GM19239 (cell line): ENCODE results near the gene SCGB3A1.

ENCODE experiments used
- DNase-seq: peaks from one replicate; pipeline ENCODE4 v3.0.0; 2011; ENCODE audit warnings: low spot score; ENCODE audit not compliant: insufficient read length
- FAIRE-seq: peaks from 2 replicates; lab custom pipeline; 2011; peaks lifted over from hg19 to GRCh38; lab: Jason Lieb, UNC

SCGB3A1 gene

GRCh38 chr5:180625791-180626660 is 34.7 kb upstream of the SCGB3A1 start:
- DNase-seq (no peak), FAIRE-seq (no peak)

DNA sequence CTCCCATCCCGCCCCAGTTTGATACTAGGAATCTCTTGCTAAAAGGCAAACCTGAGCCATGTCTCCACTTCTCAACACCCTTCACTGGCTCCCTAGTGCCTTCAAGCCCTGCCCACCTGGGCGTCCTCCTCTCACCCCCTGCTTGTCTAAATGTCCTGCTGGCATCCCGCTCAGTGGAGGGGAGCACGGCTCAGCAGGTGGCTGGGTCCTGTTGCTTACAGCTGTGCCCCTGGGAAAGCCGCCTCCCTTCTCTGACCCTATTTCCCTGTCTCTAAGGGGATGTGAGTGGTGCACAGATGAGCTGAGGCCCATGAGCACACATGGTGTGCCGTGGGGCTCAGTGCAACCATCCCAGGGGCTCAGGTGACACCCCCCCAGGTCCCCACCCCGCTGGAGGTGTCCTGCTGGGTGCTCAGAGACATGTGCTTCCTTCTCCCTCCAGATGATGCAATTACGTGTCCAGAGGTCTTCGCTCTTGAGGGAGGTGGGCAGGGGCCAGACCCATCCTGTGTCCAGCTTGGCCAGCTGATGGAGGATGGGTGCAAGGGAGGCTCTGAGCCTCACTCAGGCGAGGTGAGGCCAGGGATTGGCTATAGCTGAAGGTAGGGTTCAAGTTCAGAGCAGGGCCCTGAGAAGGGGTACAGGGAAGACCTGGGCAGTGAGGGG is 34.0 kb upstream of the SCGB3A1 start:
- DNase-seq (no peak), FAIRE-seq (no peak)

GRCh38 chr5:180624587-180624986 is 33.3 kb upstream of the SCGB3A1 start:
- no peak for FAIRE-seq
- DNase-seq, result no peak

DNA sequence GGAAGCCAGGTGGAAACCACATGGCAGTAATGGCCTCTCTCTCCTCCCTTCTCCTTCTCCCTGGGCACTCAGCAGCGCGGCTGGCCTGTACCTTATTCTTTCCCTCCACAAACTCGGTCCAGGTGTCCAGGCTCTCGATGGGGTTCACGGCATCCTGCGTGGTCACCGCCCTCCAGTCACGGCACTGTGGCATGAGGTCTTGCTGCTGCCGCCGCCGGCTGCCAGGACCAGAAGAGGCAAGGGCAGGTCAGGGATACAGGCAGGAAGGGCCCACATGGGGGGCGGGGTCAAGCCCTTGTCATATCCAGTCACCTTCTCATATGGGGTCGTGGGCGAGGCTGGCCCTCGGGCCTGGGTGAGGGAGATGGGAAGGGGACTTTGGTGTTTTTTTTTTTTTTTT is 32.5 kb upstream of the SCGB3A1 start:
- FAIRE-seq, result no peak

DNA sequence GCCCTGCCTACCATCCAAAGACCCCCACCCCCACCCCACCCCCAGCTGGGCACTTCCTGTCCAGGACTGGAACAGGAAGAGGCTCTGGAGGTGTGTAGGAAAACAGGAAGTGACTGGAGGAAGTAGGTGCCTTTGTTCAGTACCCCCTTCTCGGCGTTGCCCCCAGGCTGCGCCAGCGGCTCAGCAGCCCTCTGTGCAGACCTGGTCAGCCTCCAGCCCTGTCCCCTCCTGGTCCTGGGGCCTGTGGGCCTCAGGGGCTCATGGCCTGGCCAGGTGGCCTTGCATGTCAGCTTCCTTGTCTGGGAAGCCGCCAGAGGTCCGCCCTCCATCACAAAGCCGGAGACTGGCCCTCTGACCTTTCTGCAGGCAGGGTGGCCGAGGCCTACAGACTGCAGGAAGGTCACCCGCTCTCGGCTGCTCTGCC is 32.1 kb upstream of the SCGB3A1 start:
- no peak for FAIRE-seq
- no peak for DNase-seq

More for the DNA sequence above, 32.5 kb upstream of the SCGB3A1 start:
- DNase-seq, result no peak

GRCh38 chr5:180622910-180623309 is 31.6 kb upstream of the SCGB3A1 start:
- DNase-seq, result no peak
- FAIRE-seq, result no peak

GRCh38 chr5:180621311-180621710 is 30.0 kb upstream of the SCGB3A1 start:
- no peak for FAIRE-seq
- no peak for DNase-seq

DNA sequence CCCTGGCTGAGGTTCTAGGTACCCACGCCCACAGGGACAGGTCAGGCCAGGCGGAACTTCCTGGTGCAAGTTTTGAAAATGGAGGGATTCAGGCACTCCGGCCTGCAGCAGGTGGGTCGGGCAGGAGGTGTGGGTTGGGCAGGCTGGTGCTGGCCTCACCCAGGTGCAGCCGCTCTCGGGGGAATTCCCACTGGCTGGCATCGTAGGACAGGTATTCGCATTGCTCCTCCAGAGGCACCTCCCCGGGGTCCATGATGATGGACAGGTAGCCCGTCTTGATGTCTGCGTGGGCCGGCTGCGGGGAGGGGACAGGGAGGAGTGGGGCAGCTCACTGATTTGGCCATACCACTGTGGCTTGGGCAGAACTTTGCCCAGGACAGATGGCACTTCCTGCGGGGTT is 28.7 kb upstream of the SCGB3A1 start:
- no peak for DNase-seq
- FAIRE-seq, result no peak

DNA sequence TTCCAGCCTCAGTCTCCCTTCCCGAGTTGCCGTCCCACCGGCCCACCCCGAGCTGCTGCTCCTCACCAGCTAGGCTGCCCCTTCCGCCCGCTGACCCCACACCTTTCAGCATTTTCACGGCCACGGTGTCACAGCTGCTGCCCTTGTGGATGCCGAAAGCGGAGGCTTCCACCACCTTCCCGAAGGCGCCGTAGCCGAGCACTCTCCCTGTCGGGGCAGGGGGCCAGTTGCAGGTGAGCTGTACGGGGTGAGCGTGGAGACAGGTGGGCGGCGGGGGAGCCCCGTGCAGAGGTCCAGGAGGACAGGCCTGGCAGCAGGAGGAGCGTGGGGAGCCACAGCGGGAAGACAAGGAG is 28.2 kb upstream of the SCGB3A1 start:
- FAIRE-seq (no peak), DNase-seq (no peak)

GRCh38 chr5:180618829-180619562 is 27.7 kb upstream of the SCGB3A1 start:
- FAIRE-seq (no peak), DNase-seq (no peak)

GRCh38 chr5:180618487-180618828 is 27.2 kb upstream of the SCGB3A1 start:
- DNase-seq (no peak), FAIRE-seq (no peak)

DNA sequence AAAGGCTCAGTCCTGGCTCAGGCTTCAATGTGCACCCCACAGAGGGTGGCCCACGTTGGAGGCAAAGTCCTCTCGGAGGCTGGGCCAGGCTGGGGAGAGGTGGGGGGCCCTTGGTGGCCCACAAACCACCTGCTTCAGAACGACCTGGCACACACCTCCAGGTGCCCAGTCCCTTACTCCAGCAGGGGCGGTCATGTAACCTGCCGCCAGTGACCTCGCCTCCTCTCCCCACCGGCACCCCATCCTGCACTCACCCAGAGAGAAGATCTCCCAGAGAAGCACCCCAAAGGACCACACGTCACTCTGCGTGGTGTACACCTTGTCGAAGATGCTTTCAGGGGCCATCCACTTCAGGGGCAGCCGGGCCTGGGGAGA is 22.5 kb upstream of the SCGB3A1 start:
- no peak for FAIRE-seq
- no peak for DNase-seq

- FAIRE-seq (no peak), DNase-seq (no peak)
Measured at GRCh38 chr5:180613188-180613813, 22.0 kb upstream of the SCGB3A1 start.

DNA sequence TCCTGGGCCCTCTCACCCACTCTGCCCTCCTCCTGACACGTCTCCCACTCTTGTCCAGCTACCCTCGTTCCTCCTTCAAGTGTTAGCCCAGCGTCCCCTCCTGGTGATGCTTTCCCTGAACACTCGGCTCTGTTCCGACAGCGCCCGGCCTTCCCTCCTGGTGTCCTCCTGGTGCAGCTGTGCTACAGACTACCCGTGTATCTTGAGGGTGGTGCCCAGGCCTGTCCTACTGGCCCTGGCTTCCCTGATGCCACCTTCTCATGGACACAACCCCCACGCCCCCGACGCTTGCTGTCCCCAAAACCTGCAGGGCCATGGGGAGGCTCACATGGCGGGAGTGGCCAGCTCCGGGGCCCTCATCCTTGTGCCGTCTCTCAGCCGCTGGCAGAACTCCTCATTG is 21.4 kb upstream of the SCGB3A1 start:
- DNase-seq, result no peak
- no peak for FAIRE-seq

- DNase-seq (no peak), FAIRE-seq (no peak)
Measured at GRCh38 chr5:180611140-180611850, 20.0 kb upstream of the SCGB3A1 start.

- no peak for FAIRE-seq
- no peak for DNase-seq
Measured at GRCh38 chr5:180609817-180610550, 18.7 kb upstream of the SCGB3A1 start.

DNA sequence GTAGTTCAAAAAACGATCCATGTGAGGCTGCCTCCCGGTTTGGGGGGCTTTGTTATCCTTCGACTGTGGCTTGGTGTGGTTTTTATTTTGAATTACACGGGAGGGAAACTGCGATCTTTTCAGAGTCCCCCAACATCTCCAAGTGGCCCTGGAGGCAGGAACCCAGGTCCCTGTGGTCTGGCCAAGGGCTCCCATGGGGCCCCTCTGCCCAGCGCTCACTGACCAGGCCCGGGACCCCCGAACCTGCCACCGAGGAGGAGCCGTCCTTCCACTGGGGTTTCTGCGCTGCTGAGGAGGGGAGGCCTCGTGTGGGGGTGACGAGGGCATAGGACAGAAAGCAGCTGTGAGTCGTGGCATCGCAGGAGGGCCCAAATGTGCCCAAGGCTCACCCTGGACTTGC is 18.1 kb upstream of the SCGB3A1 start:
- FAIRE-seq (no peak), DNase-seq (no peak)

- no peak for FAIRE-seq
- no peak for DNase-seq
Measured at GRCh38 chr5:180608572-180609310, 17.4 kb upstream of the SCGB3A1 start.
